ENCODE measurements around the gene ACAP1. TPM values are rescaled to one million over a fixed set of nuclear protein-coding genes. Genes with fewer than 3 reads are reported as not detected.

The ACAP1 gene
- total and polyA plus RNA-seq, 10 donors = 118 to 312 (median 215) TPM

- intact Hi-C loops (cut with DNase I; ENCODE audit: low total_unique reads) = no loop called here
- Histone ChIP-seq H3K4me3 (peak overlapping the region; percentile 77 to 94 (median 81)), H3K9me3 (no peaks in the 10 kb centered on the region), H3K27me3 (replicated peaks in 1 of 7) (no peaks in the 10 kb centered on the region), H3K27ac (peak overlapping the region; percentile 66 to 98 (median 94)), H3K36me3 (peaks cover 0 to 44% (median 22%) of the 10 kb centered on the region in 6 donors), H3K4me1 (peaks cover 7 to 60% (median 42%) of the 10 kb centered on the region in 6 donors)
- WGBS, 5 donors = 3 to 13% (median 7%) methylated on average over 29 to 48 of the region's 48 CpGs
- peak; percentile 84 for DNase-seq
- TF ChIP-seq POLR2AphosphoS5 (IDR thresholded peaks at IDR 0.05) (no peak), POLR2A (IDR thresholded peaks at IDR 0.05) (no peak), CTCF (IDR thresholded peaks at IDR 0.05 in 8 of 11, conservative IDR thresholded peaks at IDR 0.05 in 3 of 11) (no peak)
These were observed 57.5 kb downstream of the ACAP1 start for GRCh38 chr17:7393613-7394451.

GRCh38 chr17:7394452-7395191 is 58.3 kb downstream of the ACAP1 start, which contains the start of gene PLSCR3:
Gene PLSCR3, minus strand, starts transcription at chr17:7394525. Its CDS starts 415 bp downstream, at chr17:7394110.
- intact Hi-C loops (cut with DNase I; ENCODE audit: low total_unique reads) = no loop called here
- Histone ChIP-seq H3K9me3 (no peaks in the 10 kb centered on the region), H3K4me1 (peaks cover 7 to 55% (median 42%) of the 10 kb centered on the region in 6 donors), H3K27ac (peak within 1 kb of the TSS; percentile 66 to 98 (median 94)), H3K4me3 (peak within 1 kb of the TSS; percentile 77 to 94 (median 81)), H3K36me3 (peaks cover 0 to 36% (median 14%) of the 10 kb centered on the region in 6 donors), H3K27me3 (replicated peaks in 1 of 7) (no peaks in the 10 kb centered on the region)
- TF ChIP-seq POLR2A (IDR thresholded peaks at IDR 0.05) (peak in 2 of 3 donors; percentile 69 to 84), POLR2AphosphoS5 (IDR thresholded peaks at IDR 0.05) (peak; percentile 96 to 97 (median 96)), CTCF (IDR thresholded peaks at IDR 0.05 in 8 of 11, conservative IDR thresholded peaks at IDR 0.05 in 3 of 11) (peak in 7 of 11 experiments; percentile 16 to 74 (median 52))
- WGBS, 5 donors = 0 to 3% (median 1%) methylated on average over 18 to 71 of the region's 71 CpGs
- peak; percentile 97 for DNase-seq

- peaks cover 0 to 21% (median under 1%) of the 10 kb centered on the region in 6 donors for H3K36me3 ChIP-seq
- H3K4me3 ChIP-seq = no peak overlapping the region
- intact Hi-C loops (cut with DNase I; ENCODE audit: low total_unique reads) = no loop called here
- no peaks in the 10 kb centered on the region for H3K9me3 ChIP-seq
- 89 to 94% (median 92%) methylated on average over 4 of the region's 4 CpGs for WGBS, 5 donors
- no peaks in the 10 kb centered on the region for H3K27me3 ChIP-seq (replicated peaks in 1 of 7)
- peaks cover 7 to 40% (median 34%) of the 10 kb centered on the region in 6 donors for H3K4me1 ChIP-seq
- no peak for DNase-seq
- TF ChIP-seq POLR2AphosphoS5 (IDR thresholded peaks at IDR 0.05) = no peak
- no peak for TF ChIP-seq POLR2A (IDR thresholded peaks at IDR 0.05)
- no peak for TF ChIP-seq CTCF (IDR thresholded peaks at IDR 0.05 in 8 of 11, conservative IDR thresholded peaks at IDR 0.05 in 3 of 11)
- H3K27ac ChIP-seq = no peak overlapping the region
These were observed 59.8 kb downstream of the ACAP1 start for GRCh38 chr17:7396147-7396546.
